ENCODE data around the gene KRTAP19-3. TPM values are rescaled to one million over a fixed set of nuclear protein-coding genes. Genes with fewer than 3 reads are reported as not detected.

Gene KRTAP19-3
- total RNA-seq, 1 donor from 2014 or later = not detected

GRCh38 chr21:30448514-30448913, 43.3 kb downstream of the KRTAP19-3 start:
- no peaks in the 10 kb centered on the region for H3K36me3 Mint-ChIP-seq (ENCODE audit: low read depth)
- intact Hi-C loops (cut with micrococcal nuclease) = no loop called here
- no peak for DNase-seq

GRCh38 chr21:30447056-30447455, 44.8 kb downstream of the KRTAP19-3 start:
- peaks cover 2% of the 10 kb centered on the region for H3K27me3 Mint-ChIP-seq
- no peak overlapping the region for H3K27ac Mint-ChIP-seq
- H3K9me3 Mint-ChIP-seq = no peaks in the 10 kb centered on the region
- DNase-seq = no peak
- H3K4me3 Mint-ChIP-seq = no peak overlapping the region
- H3K36me3 Mint-ChIP-seq (ENCODE audit: low read depth) = no peaks in the 10 kb centered on the region
- peaks cover 5% of the 10 kb centered on the region for H3K4me1 Mint-ChIP-seq
- intact Hi-C loops (cut with micrococcal nuclease) = no loop called here

More at GRCh38 chr21:30448514-30448913, 43.3 kb downstream of the KRTAP19-3 start:
- Mint-ChIP-seq H3K27me3 (peaks cover 2% of the 10 kb centered on the region), H3K9me3 (no peaks in the 10 kb centered on the region), H3K27ac (no peak overlapping the region), H3K4me1 (peaks cover 5% of the 10 kb centered on the region), H3K4me3 (no peak overlapping the region)

- Mint-ChIP-seq H3K36me3 (ENCODE audit: low read depth) (no peaks in the 10 kb centered on the region), H3K27me3 (peaks cover 2% of the 10 kb centered on the region), H3K27ac (no peak overlapping the region), H3K4me3 (no peak overlapping the region), H3K9me3 (no peaks in the 10 kb centered on the region), H3K4me1 (peaks cover 5% of the 10 kb centered on the region)
- no peak for DNase-seq
- intact Hi-C loops (cut with micrococcal nuclease) = no loop called here
Measured at GRCh38 chr21:30444204-30444603, 47.6 kb downstream of the KRTAP19-3 start.

- H3K9me3 Mint-ChIP-seq = no peaks in the 10 kb centered on the region
- H3K27me3 Mint-ChIP-seq = peaks cover 2% of the 10 kb centered on the region
- no peak for DNase-seq
- peaks cover 5% of the 10 kb centered on the region for H3K4me1 Mint-ChIP-seq
- intact Hi-C loops (cut with micrococcal nuclease) = no loop called here
- H3K36me3 Mint-ChIP-seq (ENCODE audit: low read depth) = no peaks in the 10 kb centered on the region
- no peak overlapping the region for H3K4me3 Mint-ChIP-seq
- H3K27ac Mint-ChIP-seq = no peak overlapping the region
Measured at GRCh38 chr21:30443226-30443625, 48.6 kb downstream of the KRTAP19-3 start.

Other genes starting within 250 kb of the KRTAP19-3 start
- not detected in 2 replicates for gene KRTAP24-1, start 209.1 kb downstream of the KRTAP19-3 start, total RNA-seq
- gene KRTAP25-1, start 202.5 kb downstream of the KRTAP19-3 start, total RNA-seq = not detected in 2 replicates
- not detected in 2 replicates for gene KRTAP26-1, start 171.7 kb downstream of the KRTAP19-3 start, total RNA-seq
- not detected in 2 replicates for gene KRTAP27-1, start 154.3 kb downstream of the KRTAP19-3 start, total RNA-seq
- not detected in 2 replicates for gene KRTAP23-1, start 143.4 kb downstream of the KRTAP19-3 start, total RNA-seq
- gene KRTAP13-2, start 119.7 kb downstream of the KRTAP19-3 start, total RNA-seq = not detected in 2 replicates
- not detected in 2 replicates for gene KRTAP13-1, start 96.0 kb downstream of the KRTAP19-3 start, total RNA-seq
- not detected in 2 replicates for gene KRTAP13-3, start 66.1 kb downstream of the KRTAP19-3 start, total RNA-seq
- not detected in 2 replicates for gene KRTAP13-4, start 61.8 kb downstream of the KRTAP19-3 start, total RNA-seq
- not detected in 2 replicates for gene KRTAP15-1, start 51.7 kb downstream of the KRTAP19-3 start, total RNA-seq
- not detected in 2 replicates for gene KRTAP19-1, start 11.6 kb downstream of the KRTAP19-3 start, total RNA-seq
- gene KRTAP19-2, start 4.6 kb downstream of the KRTAP19-3 start, total RNA-seq = not detected in 2 replicates
- gene KRTAP19-4, start 5.2 kb upstream of the KRTAP19-3 start, total RNA-seq = not detected in 2 replicates
- gene KRTAP19-5, start 10.1 kb upstream of the KRTAP19-3 start, total RNA-seq = not detected in 2 replicates
- gene KRTAP19-6, start 49.9 kb upstream of the KRTAP19-3 start, total RNA-seq = not detected in 2 replicates
- not detected in 2 replicates for gene KRTAP19-7, start 69.3 kb upstream of the KRTAP19-3 start, total RNA-seq
- not detected in 2 replicates for gene KRTAP22-2, start 98.4 kb upstream of the KRTAP19-3 start, total RNA-seq
- not detected in 2 replicates for gene KRTAP6-3, start 100.4 kb upstream of the KRTAP19-3 start, total RNA-seq
- gene KRTAP6-2, start 106.9 kb upstream of the KRTAP19-3 start, total RNA-seq = not detected in 2 replicates
- gene KRTAP22-1, start 109.1 kb upstream of the KRTAP19-3 start, total RNA-seq = not detected in 2 replicates
- not detected in 2 replicates for gene KRTAP6-1, start 121.9 kb upstream of the KRTAP19-3 start, total RNA-seq
- gene KRTAP20-1, start 124.4 kb upstream of the KRTAP19-3 start, total RNA-seq = not detected in 2 replicates
- gene KRTAP20-4, start 128.6 kb upstream of the KRTAP19-3 start, total RNA-seq = not detected in 2 replicates
- not detected in 2 replicates for gene KRTAP20-2, start 143.2 kb upstream of the KRTAP19-3 start, total RNA-seq
- not detected in 2 replicates for gene KRTAP20-3, start 150.9 kb upstream of the KRTAP19-3 start, total RNA-seq
- not detected in 2 replicates for gene KRTAP21-3, start 226.8 kb upstream of the KRTAP19-3 start, total RNA-seq

All from activated CD4-positive, alpha-beta T cell treated with anti-CD3 and anti-CD28 coated beads, Interleukin-2, amount 10 ng/mL, durations not matched to agents 24 days and 14 days (primary cell).